Endothelial cell of umbilical vein (primary cell): ENCODE measurements around the gene GNAQ.

Source experiments
- CTCF ChIP-seq, 2 donors: IDR thresholded peaks; 1 replicate in 1 of 2; 2 replicates in 1 of 2; pipeline ENCODE4 v1.5.1; 2011; ENCODE audit warnings: low read length in 2 of 2, mild to moderate bottlenecking in 2 of 2, moderate library complexity in 2 of 2, control low read depth in 1 of 2, inconsistent platforms in 1 of 2, low read depth in 1 of 2; ENCODE audit not compliant: insufficient read depth in 1 of 2; ENCODE audit errors: extremely low read depth in 1 of 2
- EZH2 ChIP-seq: IDR thresholded peaks from 2 replicates; pipeline ENCODE4 v1.6.1; 2012; ENCODE audit warnings: borderline replicate concordance, low read depth, mild to moderate bottlenecking, moderate library complexity, low read length, inconsistent platforms; ENCODE audit not compliant: severe bottlenecking
- MYC ChIP-seq: IDR thresholded peaks from one replicate; pipeline ENCODE4 v1.6.1; 2011; ENCODE audit warnings: mild to moderate bottlenecking, low read depth, low read length
- POLR2A ChIP-seq: IDR thresholded peaks from 2 replicates; pipeline ENCODE4 v1.6.1; 2012; ENCODE audit warnings: low read depth, mild to moderate bottlenecking, control low read depth, low read length
- POLR2AphosphoS5 ChIP-seq: IDR thresholded peaks from 2 replicates; pipeline ENCODE4 v1.6.1; 2012; ENCODE audit warnings: low read depth, mild to moderate bottlenecking, control low read depth, low read length, moderate library complexity; ENCODE audit not compliant: insufficient read depth
- TF ChIP-seq, protein P1 (sequence below): IDR thresholded peaks from 2 replicates; pipeline ENCODE4 v1.6.1; 2011; ENCODE audit not compliant: insufficient read depth, insufficient read length

GRCh38 chr9:78000221-78000620, 31.4 kb downstream of the GNAQ start:
- TF ChIP-seq CTCF (IDR thresholded peaks at IDR 0.05; ENCODE audit: extremely low read depth in 1 of 2, insufficient read depth in 1 of 2, low read depth in 1 of 2, low read length in 2 of 2) (no peak), MYC (no peak), POLR2A (no peak), POLR2AphosphoS5 (no peak), EZH2 (no peak)
- TF ChIP-seq, protein P1, sequence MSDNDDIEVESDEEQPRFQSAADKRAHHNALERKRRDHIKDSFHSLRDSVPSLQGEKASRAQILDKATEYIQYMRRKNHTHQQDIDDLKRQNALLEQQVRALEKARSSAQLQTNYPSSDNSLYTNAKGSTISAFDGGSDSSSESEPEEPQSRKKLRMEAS, result no peak
